Activated B cell treated with CpG ODN at 0.5 μM for 24 hours (primary cell): ENCODE measurements around the gene IL1RAPL1. TPM values are rescaled to one million over a fixed set of nuclear protein-coding genes. Genes with fewer than 3 reads are reported as not detected.

Experiments used
- ATAC-seq: fragments of 200-7000 bp; cut with Tn5 transposase; one replicate; pipeline ENCODE4 v1.10.0; 2021; ENCODE audit warnings: low read depth, mild to moderate bottlenecking, moderate library complexity
- CTCF ChIA-PET: fragments of 350-600 bp; sonication (Branson Sonifier 250); formaldehyde crosslinking; loops from one replicate; lab custom pipeline; 2021; ENCODE audit warnings: antibody characterized with exemption; lab: Charles Lee
- POLR2A ChIA-PET: fragments of 350-600 bp; sonication (Branson Sonifier 250); formaldehyde crosslinking; loops from one replicate; lab custom pipeline; 2021; ENCODE audit warnings: antibody characterized with exemption; lab: Charles Lee
- DNase-seq: peaks from one replicate; pipeline ENCODE4 v3.0.0; 2022
- H3K27ac Mint-ChIP-seq: one replicate; pipeline ENCODE4 v1.8.0; 2020; ENCODE audit warnings: mixed read lengths
- H3K27me3 Mint-ChIP-seq: one replicate; pipeline ENCODE4 v1.8.0; 2021; ENCODE audit warnings: mixed read lengths
- H3K36me3 Mint-ChIP-seq: one replicate; pipeline ENCODE4 v1.8.0; 2021; ENCODE audit warnings: low read depth, mixed read lengths
- H3K4me1 Mint-ChIP-seq: one replicate; pipeline ENCODE4 v1.8.0; 2021; ENCODE audit warnings: mixed read lengths
- H3K4me3 Mint-ChIP-seq: one replicate; pipeline ENCODE4 v1.8.0; 2020; ENCODE audit warnings: mild to moderate bottlenecking, mixed read lengths
- H3K9me3 Mint-ChIP-seq: one replicate; pipeline ENCODE4 v1.8.0; 2020; ENCODE audit warnings: mixed read lengths
- CTCF ChIP-seq: fragments of 200-600 bp; IDR thresholded peaks from one replicate; pipeline ENCODE4 v1.8.0; 2022; ENCODE audit warnings: antibody characterized with exemption, mild to moderate bottlenecking
- intact Hi-C: fragments of 100-400 bp; cut with micrococcal nuclease; formaldehyde crosslinking; loops from one replicate; pipeline ENCODE4 v1.15.1; 2024
- total RNA-seq: library from RNA; stranded (reverse); gene quantifications from 2 replicates; pipeline ENCODE4 v1.2.3, GENCODE V29; 2022

IL1RAPL1 gene
- total RNA-seq, 1 donor from 2014 or later = not detected

GRCh38 chrX:28591542-28591941 lies 4.3 kb downstream of the IL1RAPL1 start:
- Mint-ChIP-seq H3K27me3 (no peaks in the 10 kb centered on the region), H3K4me1 (no peaks in the 10 kb centered on the region), H3K27ac (no peak overlapping the region), H3K9me3 (no peaks in the 10 kb centered on the region), H3K4me3 (no peak overlapping the region), H3K36me3 (no peaks in the 10 kb centered on the region)
- CTCF ChIA-PET = no interaction called here
- POLR2A ChIA-PET = no interaction called here
- ATAC-seq (no peak), DNase-seq (no peak)
- no peak for TF ChIP-seq CTCF
- intact Hi-C loops = no loop called here

- no peaks in the 10 kb centered on the region for H3K36me3 Mint-ChIP-seq
- intact Hi-C loops = no loop called here
- no peaks in the 10 kb centered on the region for H3K4me1 Mint-ChIP-seq
- TF ChIP-seq CTCF = no peak
- DNase-seq (no peak), ATAC-seq (no peak)
- POLR2A ChIA-PET = no interaction called here
- no peak overlapping the region for H3K27ac Mint-ChIP-seq
- no peak overlapping the region for H3K4me3 Mint-ChIP-seq
- CTCF ChIA-PET = no interaction called here
- H3K9me3 Mint-ChIP-seq = no peaks in the 10 kb centered on the region
- H3K27me3 Mint-ChIP-seq = no peaks in the 10 kb centered on the region
These were observed 8.1 kb downstream of the IL1RAPL1 start for GRCh38 chrX:28595346-28595745.

- no peaks in the 10 kb centered on the region for H3K9me3 Mint-ChIP-seq
- no peak for TF ChIP-seq CTCF
- no peak overlapping the region for H3K27ac Mint-ChIP-seq
- H3K27me3 Mint-ChIP-seq = no peaks in the 10 kb centered on the region
- no peak overlapping the region for H3K4me3 Mint-ChIP-seq
- ChIA-PET CTCF (no interaction called here), POLR2A (no interaction called here)
- DNase-seq (no peak), ATAC-seq (no peak)
- intact Hi-C loops = no loop called here
- no peaks in the 10 kb centered on the region for H3K4me1 Mint-ChIP-seq
- H3K36me3 Mint-ChIP-seq = no peaks in the 10 kb centered on the region
These were observed 12.7 kb downstream of the IL1RAPL1 start for GRCh38 chrX:28599957-28600356.

- intact Hi-C loops = no loop called here
- CTCF ChIA-PET = no interaction called here
- H3K9me3 Mint-ChIP-seq = no peaks in the 10 kb centered on the region
- H3K27ac Mint-ChIP-seq = no peak overlapping the region
- no peaks in the 10 kb centered on the region for H3K36me3 Mint-ChIP-seq
- POLR2A ChIA-PET = no interaction called here
- DNase-seq = no peak
- H3K27me3 Mint-ChIP-seq = no peaks in the 10 kb centered on the region
- no peak for TF ChIP-seq CTCF
- no peaks in the 10 kb centered on the region for H3K4me1 Mint-ChIP-seq
- H3K4me3 Mint-ChIP-seq = no peak overlapping the region
- ATAC-seq = no peak
These were observed 21.8 kb downstream of the IL1RAPL1 start for GRCh38 chrX:28609003-28609402.

- ATAC-seq (no peak), DNase-seq (no peak)
- Mint-ChIP-seq H3K36me3 (no peaks in the 10 kb centered on the region), H3K27me3 (no peaks in the 10 kb centered on the region), H3K4me3 (no peak overlapping the region), H3K4me1 (no peaks in the 10 kb centered on the region), H3K27ac (no peak overlapping the region), H3K9me3 (no peaks in the 10 kb centered on the region)
- ChIA-PET CTCF (no interaction called here), POLR2A (no interaction called here)
- no peak for TF ChIP-seq CTCF
- intact Hi-C loops = no loop called here
These were observed 22.8 kb downstream of the IL1RAPL1 start for GRCh38 chrX:28609917-28610613.
